HepG2 (cell line): Measurements from ENCODE around the gene LCN2. TPM values are rescaled to one million over a fixed set of nuclear protein-coding genes. Genes with fewer than 3 reads are reported as not detected.
A peak's percentile ranks its signal among the peaks of the same experiment; 100 is the strongest.

ENCODE experiments used
- EEA1 ChIP-seq: sonication (generic); formaldehyde crosslinking; IDR thresholded peaks from 2 replicates; pipeline ENCODE4 v1.5.1; 2020; ENCODE audit warnings: mild to moderate bottlenecking, missing genetic modification reagents, borderline replicate concordance
- NCOA1 ChIP-seq: sonication (generic); formaldehyde crosslinking; IDR thresholded peaks from 2 replicates; pipeline ENCODE4 v1.9.0; 2021; ENCODE audit warnings: missing genetic modification reagents
- XBP1 ChIP-seq: sonication (generic); formaldehyde crosslinking; IDR thresholded peaks from 2 replicates; pipeline ENCODE4 v1.5.0; 2020; ENCODE audit warnings: missing genetic modification reagents
- ZBTB1 ChIP-seq: sonication (generic); formaldehyde crosslinking; IDR thresholded peaks from 2 replicates; pipeline ENCODE4 v1.4.0; 2020; ENCODE audit warnings: missing genetic modification reagents, borderline replicate concordance
- ZMYM2 ChIP-seq: sonication (generic); formaldehyde crosslinking; IDR thresholded peaks from 2 replicates; pipeline ENCODE4 v1.8.0; 2022; ENCODE audit warnings: mild to moderate bottlenecking, missing genetic modification reagents
- ZSCAN29 ChIP-seq: sonication (generic); formaldehyde crosslinking; conservative IDR thresholded peaks from 2 replicates; pipeline ENCODE4 v1.4.0; 2020; ENCODE audit warnings: mild to moderate bottlenecking, missing genetic modification reagents
- polyA plus RNA-seq, 8 experiments: library from polyadenylated mRNA; depleted of rRNA in 3 of 8; stranded (reverse) in 7 of 8; unstranded in 1 of 8; fragments of >200 nt; fragmentation: Illumina TruSeq in 4 of 8; extraction: Trizol in 4 of 8; gene quantifications; 2 replicates each; pipeline versions ENCODE4 v1.2.1 to v1.2.3, GENCODE V29; 2011 to 2016; ENCODE audit warnings: low read depth in 4 of 8, missing spikeins in 1 of 8, mixed read lengths in 1 of 8; ENCODE audit not compliant: insufficient read depth in 1 of 8
- total RNA-seq, 5 experiments: library from RNA; depleted of rRNA; stranded (reverse); fragments of >200 nt; fragmentation: Illumina TruSeq; extraction: Trizol; gene quantifications; 2 replicates each; pipeline ENCODE4 v1.2.3, GENCODE V29; 2016; ENCODE audit warnings: low read depth in 1 of 5
- TF ChIP-seq, protein P1 (sequence below): sonication (generic); formaldehyde crosslinking; IDR thresholded peaks from 2 replicates; pipeline ENCODE4 v1.4.0; 2020; ENCODE audit warnings: missing genetic modification reagents
- TF ChIP-seq, protein P2 (sequence below): sonication (generic); formaldehyde crosslinking; IDR thresholded peaks from 2 replicates; pipeline ENCODE4 v1.4.0; 2020; ENCODE audit warnings: missing genetic modification reagents
- TF ChIP-seq, protein P3 (sequence below): sonication (generic); formaldehyde crosslinking; IDR thresholded peaks from 2 replicates; pipeline ENCODE4 v1.5.0; 2020; ENCODE audit warnings: missing genetic modification reagents, mild to moderate bottlenecking, borderline replicate concordance
- TF ChIP-seq, protein P4 (sequence below): sonication (generic); formaldehyde crosslinking; IDR thresholded peaks from 2 replicates; pipeline ENCODE4 v1.5.0; 2020; ENCODE audit warnings: missing genetic modification reagents
- TF ChIP-seq, protein P5 (sequence below): sonication (generic); formaldehyde crosslinking; IDR thresholded peaks from 2 replicates; pipeline ENCODE4 v1.4.0; 2020; ENCODE audit warnings: mild to moderate bottlenecking, low read depth, missing genetic modification reagents
- TF ChIP-seq, protein P6 (sequence below): sonication (generic); formaldehyde crosslinking; IDR thresholded peaks from 2 replicates; pipeline ENCODE4 v1.4.0; 2020; ENCODE audit warnings: missing genetic modification reagents
- TF ChIP-seq, protein P7 (sequence below): sonication (generic); formaldehyde crosslinking; IDR thresholded peaks from 2 replicates; pipeline ENCODE4 v1.4.0; 2020; ENCODE audit warnings: missing genetic modification reagents
- TF ChIP-seq, protein P8 (sequence below): sonication (generic); formaldehyde crosslinking; IDR thresholded peaks from 2 replicates; pipeline ENCODE4 v1.4.0; 2020; ENCODE audit warnings: mild to moderate bottlenecking, missing genetic modification reagents

The LCN2 gene
- total and polyA plus RNA-seq, 2 of the 13 experiments (the other 11 are each of a cell fraction or from before 2014, with no cell fraction given), result 0.38 to 1.4 TPM

DNA sequence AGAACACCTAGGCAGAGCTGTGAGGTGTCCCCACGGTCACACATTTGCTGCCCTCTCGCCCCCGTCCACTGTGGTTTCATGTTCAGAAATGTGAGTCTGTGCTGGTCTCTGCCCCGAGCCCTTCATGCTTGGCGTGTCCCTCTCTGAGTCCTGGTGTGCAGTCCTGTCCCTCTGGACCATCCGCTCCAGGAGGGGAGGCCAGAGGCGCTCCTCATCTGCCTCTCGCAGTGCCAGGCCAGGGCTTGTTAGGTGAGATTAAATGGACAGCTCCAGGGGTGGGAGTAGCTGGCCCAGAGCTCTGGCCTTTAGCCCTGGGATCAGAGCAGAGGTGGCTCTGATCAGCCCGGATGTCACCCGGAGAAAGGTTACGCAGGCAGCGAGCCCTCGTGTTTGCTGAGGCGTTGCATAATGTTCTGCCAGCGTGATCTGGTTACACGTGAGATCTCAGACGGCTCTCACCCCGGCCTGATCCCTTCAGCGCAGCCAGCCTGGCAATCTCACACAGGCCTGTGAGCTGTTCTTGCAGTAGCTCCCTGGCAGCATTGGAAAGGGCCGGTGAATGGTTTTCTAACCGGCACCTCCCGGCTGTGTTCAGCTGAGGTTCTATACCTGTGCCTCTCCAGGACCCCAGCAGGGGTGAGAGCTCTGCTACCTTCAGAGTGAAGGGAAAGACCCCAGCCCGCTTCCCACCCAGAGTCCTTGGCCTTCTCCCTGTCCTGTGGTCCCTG, 46.2 kb upstream of the LCN2 start (continued):
- TF ChIP-seq, protein P1, sequence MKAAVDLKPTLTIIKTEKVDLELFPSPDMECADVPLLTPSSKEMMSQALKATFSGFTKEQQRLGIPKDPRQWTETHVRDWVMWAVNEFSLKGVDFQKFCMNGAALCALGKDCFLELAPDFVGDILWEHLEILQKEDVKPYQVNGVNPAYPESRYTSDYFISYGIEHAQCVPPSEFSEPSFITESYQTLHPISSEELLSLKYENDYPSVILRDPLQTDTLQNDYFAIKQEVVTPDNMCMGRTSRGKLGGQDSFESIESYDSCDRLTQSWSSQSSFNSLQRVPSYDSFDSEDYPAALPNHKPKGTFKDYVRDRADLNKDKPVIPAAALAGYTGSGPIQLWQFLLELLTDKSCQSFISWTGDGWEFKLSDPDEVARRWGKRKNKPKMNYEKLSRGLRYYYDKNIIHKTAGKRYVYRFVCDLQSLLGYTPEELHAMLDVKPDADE (CRISPR knock-in tag), result no peak
- TF ChIP-seq, protein P2, sequence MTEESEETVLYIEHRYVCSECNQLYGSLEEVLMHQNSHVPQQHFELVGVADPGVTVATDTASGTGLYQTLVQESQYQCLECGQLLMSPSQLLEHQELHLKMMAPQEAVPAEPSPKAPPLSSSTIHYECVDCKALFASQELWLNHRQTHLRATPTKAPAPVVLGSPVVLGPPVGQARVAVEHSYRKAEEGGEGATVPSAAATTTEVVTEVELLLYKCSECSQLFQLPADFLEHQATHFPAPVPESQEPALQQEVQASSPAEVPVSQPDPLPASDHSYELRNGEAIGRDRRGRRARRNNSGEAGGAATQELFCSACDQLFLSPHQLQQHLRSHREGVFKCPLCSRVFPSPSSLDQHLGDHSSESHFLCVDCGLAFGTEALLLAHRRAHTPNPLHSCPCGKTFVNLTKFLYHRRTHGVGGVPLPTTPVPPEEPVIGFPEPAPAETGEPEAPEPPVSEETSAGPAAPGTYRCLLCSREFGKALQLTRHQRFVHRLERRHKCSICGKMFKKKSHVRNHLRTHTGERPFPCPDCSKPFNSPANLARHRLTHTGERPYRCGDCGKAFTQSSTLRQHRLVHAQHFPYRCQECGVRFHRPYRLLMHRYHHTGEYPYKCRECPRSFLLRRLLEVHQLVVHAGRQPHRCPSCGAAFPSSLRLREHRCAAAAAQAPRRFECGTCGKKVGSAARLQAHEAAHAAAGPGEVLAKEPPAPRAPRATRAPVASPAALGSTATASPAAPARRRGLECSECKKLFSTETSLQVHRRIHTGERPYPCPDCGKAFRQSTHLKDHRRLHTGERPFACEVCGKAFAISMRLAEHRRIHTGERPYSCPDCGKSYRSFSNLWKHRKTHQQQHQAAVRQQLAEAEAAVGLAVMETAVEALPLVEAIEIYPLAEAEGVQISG (CRISPR knock-in tag), result peak; percentile 90
- TF ChIP-seq, protein P3, sequence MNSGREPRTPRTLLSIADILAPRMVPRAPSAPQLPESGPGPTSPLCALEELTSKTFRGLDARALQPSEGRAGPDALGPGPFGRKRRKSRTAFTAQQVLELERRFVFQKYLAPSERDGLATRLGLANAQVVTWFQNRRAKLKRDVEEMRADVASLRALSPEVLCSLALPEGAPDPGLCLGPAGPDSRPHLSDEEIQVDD, result peak; percentile 82; the same call in 1 of the 2 replicates
- TF ChIP-seq NCOA1 (CRISPR knock-in tag) (no peak), ZSCAN29 (CRISPR knock-in tag) (peak; percentile 95), ZBTB1 (CRISPR knock-in tag) (no peak), ZMYM2 (peak; percentile 89), EEA1 (no peak), XBP1 (CRISPR knock-in tag) (no peak)
- TF ChIP-seq, protein P4, sequence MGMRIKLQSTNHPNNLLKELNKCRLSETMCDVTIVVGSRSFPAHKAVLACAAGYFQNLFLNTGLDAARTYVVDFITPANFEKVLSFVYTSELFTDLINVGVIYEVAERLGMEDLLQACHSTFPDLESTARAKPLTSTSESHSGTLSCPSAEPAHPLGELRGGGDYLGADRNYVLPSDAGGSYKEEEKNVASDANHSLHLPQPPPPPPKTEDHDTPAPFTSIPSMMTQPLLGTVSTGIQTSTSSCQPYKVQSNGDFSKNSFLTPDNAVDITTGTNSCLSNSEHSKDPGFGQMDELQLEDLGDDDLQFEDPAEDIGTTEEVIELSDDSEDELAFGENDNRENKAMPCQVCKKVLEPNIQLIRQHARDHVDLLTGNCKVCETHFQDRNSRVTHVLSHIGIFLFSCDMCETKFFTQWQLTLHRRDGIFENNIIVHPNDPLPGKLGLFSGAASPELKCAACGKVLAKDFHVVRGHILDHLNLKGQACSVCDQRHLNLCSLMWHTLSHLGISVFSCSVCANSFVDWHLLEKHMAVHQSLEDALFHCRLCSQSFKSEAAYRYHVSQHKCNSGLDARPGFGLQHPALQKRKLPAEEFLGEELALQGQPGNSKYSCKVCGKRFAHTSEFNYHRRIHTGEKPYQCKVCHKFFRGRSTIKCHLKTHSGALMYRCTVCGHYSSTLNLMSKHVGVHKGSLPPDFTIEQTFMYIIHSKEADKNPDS, result no peak; the same call in 1 of the 2 replicates
- TF ChIP-seq, protein P5, sequence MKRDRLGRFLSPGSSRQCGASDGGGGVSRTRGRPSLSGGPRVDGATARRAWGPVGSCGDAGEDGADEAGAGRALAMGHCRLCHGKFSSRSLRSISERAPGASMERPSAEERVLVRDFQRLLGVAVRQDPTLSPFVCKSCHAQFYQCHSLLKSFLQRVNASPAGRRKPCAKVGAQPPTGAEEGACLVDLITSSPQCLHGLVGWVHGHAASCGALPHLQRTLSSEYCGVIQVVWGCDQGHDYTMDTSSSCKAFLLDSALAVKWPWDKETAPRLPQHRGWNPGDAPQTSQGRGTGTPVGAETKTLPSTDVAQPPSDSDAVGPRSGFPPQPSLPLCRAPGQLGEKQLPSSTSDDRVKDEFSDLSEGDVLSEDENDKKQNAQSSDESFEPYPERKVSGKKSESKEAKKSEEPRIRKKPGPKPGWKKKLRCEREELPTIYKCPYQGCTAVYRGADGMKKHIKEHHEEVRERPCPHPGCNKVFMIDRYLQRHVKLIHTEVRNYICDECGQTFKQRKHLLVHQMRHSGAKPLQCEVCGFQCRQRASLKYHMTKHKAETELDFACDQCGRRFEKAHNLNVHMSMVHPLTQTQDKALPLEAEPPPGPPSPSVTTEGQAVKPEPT, result peak; percentile 92
- TF ChIP-seq, protein P6, sequence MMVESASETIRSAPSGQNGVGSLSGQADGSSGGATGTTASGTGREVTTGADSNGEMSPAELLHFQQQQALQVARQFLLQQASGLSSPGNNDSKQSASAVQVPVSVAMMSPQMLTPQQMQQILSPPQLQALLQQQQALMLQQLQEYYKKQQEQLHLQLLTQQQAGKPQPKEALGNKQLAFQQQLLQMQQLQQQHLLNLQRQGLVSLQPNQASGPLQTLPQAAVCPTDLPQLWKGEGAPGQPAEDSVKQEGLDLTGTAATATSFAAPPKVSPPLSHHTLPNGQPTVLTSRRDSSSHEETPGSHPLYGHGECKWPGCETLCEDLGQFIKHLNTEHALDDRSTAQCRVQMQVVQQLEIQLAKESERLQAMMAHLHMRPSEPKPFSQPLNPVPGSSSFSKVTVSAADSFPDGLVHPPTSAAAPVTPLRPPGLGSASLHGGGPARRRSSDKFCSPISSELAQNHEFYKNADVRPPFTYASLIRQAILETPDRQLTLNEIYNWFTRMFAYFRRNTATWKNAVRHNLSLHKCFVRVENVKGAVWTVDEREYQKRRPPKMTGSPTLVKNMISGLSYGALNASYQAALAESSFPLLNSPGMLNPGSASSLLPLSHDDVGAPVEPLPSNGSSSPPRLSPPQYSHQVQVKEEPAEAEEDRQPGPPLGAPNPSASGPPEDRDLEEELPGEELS, result peak; percentile 88
- TF ChIP-seq, protein P7, sequence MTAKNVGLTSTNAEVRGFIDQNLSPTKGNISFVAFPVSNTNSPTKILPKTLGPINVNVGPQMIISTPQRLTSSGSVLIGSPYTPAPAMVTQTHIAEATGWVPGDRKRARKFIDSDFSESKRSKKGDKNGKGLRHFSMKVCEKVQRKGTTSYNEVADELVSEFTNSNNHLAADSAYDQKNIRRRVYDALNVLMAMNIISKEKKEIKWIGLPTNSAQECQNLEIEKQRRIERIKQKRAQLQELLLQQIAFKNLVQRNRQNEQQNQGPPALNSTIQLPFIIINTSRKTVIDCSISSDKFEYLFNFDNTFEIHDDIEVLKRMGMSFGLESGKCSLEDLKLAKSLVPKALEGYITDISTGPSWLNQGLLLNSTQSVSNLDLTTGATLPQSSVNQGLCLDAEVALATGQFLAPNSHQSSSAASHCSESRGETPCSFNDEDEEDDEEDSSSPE (CRISPR knock-in tag), result peak; percentile 83
- TF ChIP-seq, protein P8, sequence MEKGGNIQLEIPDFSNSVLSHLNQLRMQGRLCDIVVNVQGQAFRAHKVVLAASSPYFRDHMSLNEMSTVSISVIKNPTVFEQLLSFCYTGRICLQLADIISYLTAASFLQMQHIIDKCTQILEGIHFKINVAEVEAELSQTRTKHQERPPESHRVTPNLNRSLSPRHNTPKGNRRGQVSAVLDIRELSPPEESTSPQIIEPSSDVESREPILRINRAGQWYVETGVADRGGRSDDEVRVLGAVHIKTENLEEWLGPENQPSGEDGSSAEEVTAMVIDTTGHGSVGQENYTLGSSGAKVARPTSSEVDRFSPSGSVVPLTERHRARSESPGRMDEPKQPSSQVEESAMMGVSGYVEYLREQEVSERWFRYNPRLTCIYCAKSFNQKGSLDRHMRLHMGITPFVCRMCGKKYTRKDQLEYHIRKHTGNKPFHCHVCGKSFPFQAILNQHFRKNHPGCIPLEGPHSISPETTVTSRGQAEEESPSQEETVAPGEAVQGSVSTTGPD, result peak; percentile 99
